Lower leg skin (tissue), 3 donors: ENCODE data around the gene SLC25A29.

Experiments
- CTCF ChIP-seq, 3 donors: fragments of 450-650 bp; IDR thresholded peaks; one replicate each; pipeline ENCODE4 v1.5.1; 2016; ENCODE audit warnings: antibody characterized with exemption in 3 of 3, mild to moderate bottlenecking in 3 of 3, moderate library complexity in 2 of 3
- POLR2A ChIP-seq, 2 donors: fragments of 450-650 bp; IDR thresholded peaks; one replicate each; pipeline ENCODE4 v1.6.1; 2016 to 2017; ENCODE audit warnings: antibody characterized with exemption in 2 of 2, mild to moderate bottlenecking in 1 of 2, moderate library complexity in 1 of 2

DNA sequence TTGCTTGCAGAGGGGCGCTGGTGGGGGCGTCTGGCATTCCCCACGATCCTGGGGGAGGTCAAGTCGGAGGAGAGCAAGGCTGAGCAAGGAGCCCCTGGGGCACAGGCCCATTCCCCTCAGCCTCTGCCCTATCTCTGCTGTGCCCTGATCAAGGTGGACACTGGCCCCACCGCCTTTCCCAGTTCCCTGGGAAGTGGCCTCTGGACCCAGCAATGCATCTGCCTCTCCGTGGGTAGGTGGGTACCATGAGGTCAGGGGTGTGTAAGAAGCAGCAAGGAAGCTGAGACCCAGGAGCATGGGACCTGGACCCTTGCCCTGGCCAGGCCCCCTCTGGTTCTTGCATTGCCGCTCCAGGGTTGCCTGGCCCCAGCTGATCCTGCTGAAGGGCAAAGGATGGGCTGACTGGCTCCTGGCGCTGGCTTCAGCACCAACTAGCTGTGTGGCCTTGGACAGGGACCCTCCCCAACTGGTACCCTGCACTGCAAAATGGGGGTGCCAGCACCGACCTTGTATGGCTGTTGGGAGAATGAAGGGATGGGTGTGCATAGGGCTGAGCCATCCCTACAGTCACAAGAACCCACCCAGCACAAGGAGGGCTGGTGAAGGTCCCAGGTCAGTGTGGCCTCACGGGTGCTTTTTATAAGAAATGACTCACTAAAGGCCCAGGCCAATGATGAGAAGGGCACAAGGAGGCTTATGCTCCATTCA, 19.6 kb downstream of the SLC25A29 start:
- TF ChIP-seq POLR2A (IDR thresholded peaks at IDR 0.05) (no peak), CTCF (IDR thresholded peaks at IDR 0.05) (no peak)
